H1 (cell line): ENCODE measurements around the gene INPP5K. TPM values are rescaled to one million over a fixed set of nuclear protein-coding genes. Genes with fewer than 3 reads are reported as not detected.

Source experiments
- RFX5 ChIP-seq: IDR thresholded peaks from 2 replicates; pipeline ENCODE4 v1.6.1; 2011; ENCODE audit warnings: low read depth, low read length, improper control_type of control experiment, borderline replicate concordance
- polyA plus RNA-seq, 7 experiments: library from polyadenylated mRNA; depleted of rRNA in 3 of 7; stranded (reverse) in 5 of 7; unstranded in 2 of 7; fragments of >200 nt in 5 of 7; fragments of 200-250 nt in 2 of 7; gene quantifications; 1 replicate in 5 of 7; 2 replicates in 1 of 7; 4 replicates in 1 of 7; pipeline versions ENCODE4 v1.2.1 to v1.2.3, GENCODE V29; 2011 to 2013; ENCODE audit warnings: missing spikeins in 2 of 7, mixed read lengths in 2 of 7
- total RNA-seq: library from RNA; stranded (reverse); fragmentation: NEBNext Ultra II Directional; extraction: Animal tissue kit (Norgen Biotek cat#: 25700); gene quantifications from 2 replicates; pipeline ENCODE4 v1.2.1, GENCODE V29; 2021
- TF ChIP-seq, protein P1 (sequence below): fragments of 300-600 bp; sonication (generic); IDR thresholded peaks from 2 replicates; pipeline ENCODE4 v1.7.1; 2012; ENCODE audit warnings: low read length, moderate library complexity, mild to moderate bottlenecking, inconsistent platforms; ENCODE audit not compliant: insufficient replicate concordance

INPP5K gene
- total and polyA plus RNA-seq, 2 of the 8 experiments (the other 6 are each of a cell fraction or from before 2014, with no cell fraction given), result 21.0 to 24.1 TPM

- TF ChIP-seq, protein P1, sequence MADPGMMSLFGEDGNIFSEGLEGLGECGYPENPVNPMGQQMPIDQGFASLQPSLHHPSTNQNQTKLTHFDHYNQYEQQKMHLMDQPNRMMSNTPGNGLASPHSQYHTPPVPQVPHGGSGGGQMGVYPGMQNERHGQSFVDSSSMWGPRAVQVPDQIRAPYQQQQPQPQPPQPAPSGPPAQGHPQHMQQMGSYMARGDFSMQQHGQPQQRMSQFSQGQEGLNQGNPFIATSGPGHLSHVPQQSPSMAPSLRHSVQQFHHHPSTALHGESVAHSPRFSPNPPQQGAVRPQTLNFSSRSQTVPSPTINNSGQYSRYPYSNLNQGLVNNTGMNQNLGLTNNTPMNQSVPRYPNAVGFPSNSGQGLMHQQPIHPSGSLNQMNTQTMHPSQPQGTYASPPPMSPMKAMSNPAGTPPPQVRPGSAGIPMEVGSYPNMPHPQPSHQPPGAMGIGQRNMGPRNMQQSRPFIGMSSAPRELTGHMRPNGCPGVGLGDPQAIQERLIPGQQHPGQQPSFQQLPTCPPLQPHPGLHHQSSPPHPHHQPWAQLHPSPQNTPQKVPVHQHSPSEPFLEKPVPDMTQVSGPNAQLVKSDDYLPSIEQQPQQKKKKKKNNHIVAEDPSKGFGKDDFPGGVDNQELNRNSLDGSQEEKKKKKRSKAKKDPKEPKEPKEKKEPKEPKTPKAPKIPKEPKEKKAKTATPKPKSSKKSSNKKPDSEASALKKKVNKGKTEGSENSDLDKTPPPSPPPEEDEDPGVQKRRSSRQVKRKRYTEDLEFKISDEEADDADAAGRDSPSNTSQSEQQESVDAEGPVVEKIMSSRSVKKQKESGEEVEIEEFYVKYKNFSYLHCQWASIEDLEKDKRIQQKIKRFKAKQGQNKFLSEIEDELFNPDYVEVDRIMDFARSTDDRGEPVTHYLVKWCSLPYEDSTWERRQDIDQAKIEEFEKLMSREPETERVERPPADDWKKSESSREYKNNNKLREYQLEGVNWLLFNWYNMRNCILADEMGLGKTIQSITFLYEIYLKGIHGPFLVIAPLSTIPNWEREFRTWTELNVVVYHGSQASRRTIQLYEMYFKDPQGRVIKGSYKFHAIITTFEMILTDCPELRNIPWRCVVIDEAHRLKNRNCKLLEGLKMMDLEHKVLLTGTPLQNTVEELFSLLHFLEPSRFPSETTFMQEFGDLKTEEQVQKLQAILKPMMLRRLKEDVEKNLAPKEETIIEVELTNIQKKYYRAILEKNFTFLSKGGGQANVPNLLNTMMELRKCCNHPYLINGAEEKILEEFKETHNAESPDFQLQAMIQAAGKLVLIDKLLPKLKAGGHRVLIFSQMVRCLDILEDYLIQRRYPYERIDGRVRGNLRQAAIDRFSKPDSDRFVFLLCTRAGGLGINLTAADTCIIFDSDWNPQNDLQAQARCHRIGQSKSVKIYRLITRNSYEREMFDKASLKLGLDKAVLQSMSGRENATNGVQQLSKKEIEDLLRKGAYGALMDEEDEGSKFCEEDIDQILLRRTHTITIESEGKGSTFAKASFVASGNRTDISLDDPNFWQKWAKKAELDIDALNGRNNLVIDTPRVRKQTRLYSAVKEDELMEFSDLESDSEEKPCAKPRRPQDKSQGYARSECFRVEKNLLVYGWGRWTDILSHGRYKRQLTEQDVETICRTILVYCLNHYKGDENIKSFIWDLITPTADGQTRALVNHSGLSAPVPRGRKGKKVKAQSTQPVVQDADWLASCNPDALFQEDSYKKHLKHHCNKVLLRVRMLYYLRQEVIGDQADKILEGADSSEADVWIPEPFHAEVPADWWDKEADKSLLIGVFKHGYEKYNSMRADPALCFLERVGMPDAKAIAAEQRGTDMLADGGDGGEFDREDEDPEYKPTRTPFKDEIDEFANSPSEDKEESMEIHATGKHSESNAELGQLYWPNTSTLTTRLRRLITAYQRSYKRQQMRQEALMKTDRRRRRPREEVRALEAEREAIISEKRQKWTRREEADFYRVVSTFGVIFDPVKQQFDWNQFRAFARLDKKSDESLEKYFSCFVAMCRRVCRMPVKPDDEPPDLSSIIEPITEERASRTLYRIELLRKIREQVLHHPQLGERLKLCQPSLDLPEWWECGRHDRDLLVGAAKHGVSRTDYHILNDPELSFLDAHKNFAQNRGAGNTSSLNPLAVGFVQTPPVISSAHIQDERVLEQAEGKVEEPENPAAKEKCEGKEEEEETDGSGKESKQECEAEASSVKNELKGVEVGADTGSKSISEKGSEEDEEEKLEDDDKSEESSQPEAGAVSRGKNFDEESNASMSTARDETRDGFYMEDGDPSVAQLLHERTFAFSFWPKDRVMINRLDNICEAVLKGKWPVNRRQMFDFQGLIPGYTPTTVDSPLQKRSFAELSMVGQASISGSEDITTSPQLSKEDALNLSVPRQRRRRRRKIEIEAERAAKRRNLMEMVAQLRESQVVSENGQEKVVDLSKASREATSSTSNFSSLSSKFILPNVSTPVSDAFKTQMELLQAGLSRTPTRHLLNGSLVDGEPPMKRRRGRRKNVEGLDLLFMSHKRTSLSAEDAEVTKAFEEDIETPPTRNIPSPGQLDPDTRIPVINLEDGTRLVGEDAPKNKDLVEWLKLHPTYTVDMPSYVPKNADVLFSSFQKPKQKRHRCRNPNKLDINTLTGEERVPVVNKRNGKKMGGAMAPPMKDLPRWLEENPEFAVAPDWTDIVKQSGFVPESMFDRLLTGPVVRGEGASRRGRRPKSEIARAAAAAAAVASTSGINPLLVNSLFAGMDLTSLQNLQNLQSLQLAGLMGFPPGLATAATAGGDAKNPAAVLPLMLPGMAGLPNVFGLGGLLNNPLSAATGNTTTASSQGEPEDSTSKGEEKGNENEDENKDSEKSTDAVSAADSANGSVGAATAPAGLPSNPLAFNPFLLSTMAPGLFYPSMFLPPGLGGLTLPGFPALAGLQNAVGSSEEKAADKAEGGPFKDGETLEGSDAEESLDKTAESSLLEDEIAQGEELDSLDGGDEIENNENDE, result no peak
- no peak for TF ChIP-seq RFX5
Measured at GRCh38 chr17:1557355-1558095, 41.1 kb upstream of the INPP5K start (continued).
